ENCODE data around the gene UGGT1.

DNA sequence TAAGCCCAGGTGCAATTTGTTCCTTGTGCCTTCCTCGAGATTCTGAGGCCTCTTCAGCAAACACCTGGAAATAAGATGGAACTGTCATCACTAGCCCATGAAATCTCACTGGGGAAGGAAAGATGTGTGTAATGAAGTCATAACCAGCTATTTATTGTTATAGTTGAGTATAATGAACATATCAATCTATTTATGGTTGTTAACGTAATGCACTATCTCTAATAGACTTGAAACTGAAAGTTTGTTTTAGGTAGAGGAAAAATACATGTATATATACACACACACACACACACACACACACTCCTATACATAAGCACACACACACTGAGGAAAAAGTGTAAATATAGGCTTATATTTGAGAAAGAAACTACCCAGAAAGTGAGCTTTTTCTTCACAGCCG is 62.8 kb downstream of the UGGT1 start:
- TF ChIP-seq, protein P1, sequence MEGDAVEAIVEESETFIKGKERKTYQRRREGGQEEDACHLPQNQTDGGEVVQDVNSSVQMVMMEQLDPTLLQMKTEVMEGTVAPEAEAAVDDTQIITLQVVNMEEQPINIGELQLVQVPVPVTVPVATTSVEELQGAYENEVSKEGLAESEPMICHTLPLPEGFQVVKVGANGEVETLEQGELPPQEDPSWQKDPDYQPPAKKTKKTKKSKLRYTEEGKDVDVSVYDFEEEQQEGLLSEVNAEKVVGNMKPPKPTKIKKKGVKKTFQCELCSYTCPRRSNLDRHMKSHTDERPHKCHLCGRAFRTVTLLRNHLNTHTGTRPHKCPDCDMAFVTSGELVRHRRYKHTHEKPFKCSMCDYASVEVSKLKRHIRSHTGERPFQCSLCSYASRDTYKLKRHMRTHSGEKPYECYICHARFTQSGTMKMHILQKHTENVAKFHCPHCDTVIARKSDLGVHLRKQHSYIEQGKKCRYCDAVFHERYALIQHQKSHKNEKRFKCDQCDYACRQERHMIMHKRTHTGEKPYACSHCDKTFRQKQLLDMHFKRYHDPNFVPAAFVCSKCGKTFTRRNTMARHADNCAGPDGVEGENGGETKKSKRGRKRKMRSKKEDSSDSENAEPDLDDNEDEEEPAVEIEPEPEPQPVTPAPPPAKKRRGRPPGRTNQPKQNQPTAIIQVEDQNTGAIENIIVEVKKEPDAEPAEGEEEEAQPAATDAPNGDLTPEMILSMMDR (IDR thresholded peaks at IDR 0.05; ENCODE audit: low read depth, low read length), result no peak
- no peak for TF ChIP-seq EZH2phosphoT487 (IDR thresholded peaks at IDR 0.05; ENCODE audit: low read depth)
